Measurements from ENCODE around the gene ASF1B. TPM values are rescaled to one million over a fixed set of nuclear protein-coding genes. Genes with fewer than 3 reads are reported as not detected.

Gene ASF1B
- total RNA-seq, 4 donors from 2014 or later, result 0.34 to 0.82 (median 0.66) TPM; not detected in 1

- no peak for TF ChIP-seq CTCF (IDR thresholded peaks at IDR 0.05; ENCODE audit: low read depth)
Observed at GRCh38 chr19:14156971-14157717, 20.8 kb upstream of the ASF1B start.

GRCh38 chr19:14156122-14156521, 19.7 kb upstream of the ASF1B start:
- TF ChIP-seq CTCF (IDR thresholded peaks at IDR 0.05; ENCODE audit: low read depth), result no peak

GRCh38 chr19:14155371-14155770, 19.0 kb upstream of the ASF1B start:
- TF ChIP-seq CTCF (IDR thresholded peaks at IDR 0.05; ENCODE audit: low read depth), result no peak

GRCh38 chr19:14152713-14153112, 16.3 kb upstream of the ASF1B start:
- no peak for TF ChIP-seq CTCF (IDR thresholded peaks at IDR 0.05; ENCODE audit: low read depth)

GRCh38 chr19:14150770-14151661, 14.6 kb upstream of the ASF1B start:
- no peak for TF ChIP-seq CTCF (IDR thresholded peaks at IDR 0.05; ENCODE audit: low read depth)

GRCh38 chr19:14150041-14150769, 13.8 kb upstream of the ASF1B start:
- no peak for TF ChIP-seq CTCF (IDR thresholded peaks at IDR 0.05; ENCODE audit: low read depth)
